Measurements from ENCODE around the gene DUS2.
"Not testable (repeated sequence)": the region's sequence is repeated elsewhere in the genome, so short reads cannot be mapped to it uniquely, and the experiment has no call there.

The DUS2 gene

DNA sequence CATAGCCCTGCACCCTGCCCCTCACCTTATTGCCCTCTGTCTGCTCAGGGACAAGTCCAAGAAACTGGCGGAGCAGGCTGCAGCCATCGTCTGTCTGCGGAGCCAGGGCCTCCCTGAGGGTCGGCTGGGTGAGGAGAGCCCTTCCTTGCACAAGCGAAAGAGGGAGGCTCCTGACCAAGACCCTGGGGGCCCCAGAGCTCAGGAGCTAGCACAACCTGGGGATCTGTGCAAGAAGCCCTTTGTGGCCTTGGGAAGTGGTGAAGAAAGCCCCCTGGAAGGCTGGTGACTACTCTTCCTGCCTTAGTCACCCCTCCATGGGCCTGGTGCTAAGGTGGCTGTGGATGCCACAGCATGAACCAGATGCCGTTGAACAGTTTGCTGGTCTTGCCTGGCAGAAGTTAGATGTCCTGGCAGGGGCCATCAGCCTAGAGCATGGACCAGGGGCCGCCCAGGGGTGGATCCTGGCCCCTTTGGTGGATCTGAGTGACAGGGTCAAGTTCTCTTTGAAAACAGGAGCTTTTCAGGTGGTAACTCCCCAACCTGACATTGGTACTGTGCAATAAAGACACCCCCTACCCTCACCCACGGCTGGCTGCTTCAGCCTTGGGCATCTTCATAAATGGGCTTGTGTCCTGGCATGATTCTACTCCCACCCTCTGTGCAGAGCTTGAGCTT, 55.8 kb downstream of the DUS2 start:
- DNase-seq = no peak

DNA sequence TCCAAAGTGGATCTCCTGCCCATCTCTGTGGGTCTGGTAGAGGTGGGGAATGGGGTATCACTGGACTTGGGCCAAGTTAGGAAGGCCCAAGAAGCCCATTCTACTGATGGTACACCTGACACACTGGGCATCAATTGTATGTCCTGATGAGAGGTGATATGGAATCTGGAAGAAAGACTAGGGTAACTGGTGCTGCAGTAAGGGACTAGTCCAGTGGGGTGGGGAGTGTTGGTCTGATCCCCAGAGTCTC, 56.2 kb downstream of the DUS2 start:
- no peak for DNase-seq

GRCh38 chr16:68079626-68080344, 56.7 kb downstream of the DUS2 start:
- no peak for DNase-seq

GRCh38 chr16:68081861-68082628, 59.0 kb downstream of the DUS2 start:
- no peak for DNase-seq

GRCh38 chr16:68082629-68083238, 59.6 kb downstream of the DUS2 start:
- no peak for DNase-seq

DNA sequence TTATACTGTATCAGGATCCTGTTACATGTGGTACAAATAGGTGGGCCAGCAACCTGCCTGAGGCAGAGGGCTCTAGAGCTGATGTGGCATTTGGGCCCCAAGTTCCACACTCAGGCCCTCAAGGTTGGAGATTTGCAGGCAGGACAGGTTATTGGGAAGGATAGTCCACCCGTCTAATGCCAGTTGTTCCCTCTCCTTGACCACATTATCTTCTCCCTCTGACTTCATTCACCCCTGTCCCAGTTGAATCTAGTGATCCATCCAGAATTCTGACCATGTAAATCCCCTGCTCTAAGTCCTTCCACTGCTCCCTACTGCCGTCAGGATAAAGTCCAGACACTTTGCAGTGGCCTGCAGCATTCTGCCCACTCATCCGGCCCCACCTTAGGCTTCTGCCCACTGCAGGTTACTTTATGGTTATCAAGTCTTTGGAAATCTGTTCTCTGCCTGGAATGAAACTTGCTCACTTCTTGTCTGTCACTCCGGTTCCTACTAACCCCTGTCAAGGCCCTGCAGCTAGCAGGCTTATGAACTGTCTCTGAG, 60.2 kb downstream of the DUS2 start:
- no peak for DNase-seq

DNA sequence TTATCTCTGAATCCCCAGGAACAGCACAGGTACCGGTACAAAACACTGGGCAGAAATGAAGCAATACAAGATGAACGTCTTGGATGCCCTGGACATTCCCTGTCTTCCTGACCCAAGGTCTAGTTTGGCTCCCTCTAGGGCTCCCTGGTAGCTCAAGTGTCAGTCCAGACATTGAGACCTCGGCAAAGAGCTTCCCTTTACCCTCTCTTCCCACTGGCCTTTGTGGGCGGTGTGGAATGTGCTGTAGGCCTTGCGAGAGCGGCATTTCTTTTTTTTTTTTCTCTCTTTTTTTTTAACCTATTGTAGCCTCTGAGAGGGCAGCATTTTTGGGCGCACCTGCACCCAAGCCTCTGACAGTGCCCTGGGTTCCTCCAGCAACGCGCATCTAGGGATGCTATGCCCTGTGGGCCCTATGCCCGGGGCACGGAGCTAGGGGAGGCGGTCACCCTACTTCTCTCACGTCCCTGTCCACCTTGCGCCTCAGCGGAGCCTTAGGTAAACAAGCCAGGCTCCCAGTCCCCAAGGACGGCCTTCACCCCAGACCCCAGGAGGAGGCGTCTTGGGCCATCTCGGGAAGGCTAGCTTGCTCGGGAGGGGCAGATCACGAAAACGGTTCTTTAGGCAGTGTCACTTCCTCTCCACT, 60.9 kb downstream of the DUS2 start:
- no peak for DNase-seq

DNA sequence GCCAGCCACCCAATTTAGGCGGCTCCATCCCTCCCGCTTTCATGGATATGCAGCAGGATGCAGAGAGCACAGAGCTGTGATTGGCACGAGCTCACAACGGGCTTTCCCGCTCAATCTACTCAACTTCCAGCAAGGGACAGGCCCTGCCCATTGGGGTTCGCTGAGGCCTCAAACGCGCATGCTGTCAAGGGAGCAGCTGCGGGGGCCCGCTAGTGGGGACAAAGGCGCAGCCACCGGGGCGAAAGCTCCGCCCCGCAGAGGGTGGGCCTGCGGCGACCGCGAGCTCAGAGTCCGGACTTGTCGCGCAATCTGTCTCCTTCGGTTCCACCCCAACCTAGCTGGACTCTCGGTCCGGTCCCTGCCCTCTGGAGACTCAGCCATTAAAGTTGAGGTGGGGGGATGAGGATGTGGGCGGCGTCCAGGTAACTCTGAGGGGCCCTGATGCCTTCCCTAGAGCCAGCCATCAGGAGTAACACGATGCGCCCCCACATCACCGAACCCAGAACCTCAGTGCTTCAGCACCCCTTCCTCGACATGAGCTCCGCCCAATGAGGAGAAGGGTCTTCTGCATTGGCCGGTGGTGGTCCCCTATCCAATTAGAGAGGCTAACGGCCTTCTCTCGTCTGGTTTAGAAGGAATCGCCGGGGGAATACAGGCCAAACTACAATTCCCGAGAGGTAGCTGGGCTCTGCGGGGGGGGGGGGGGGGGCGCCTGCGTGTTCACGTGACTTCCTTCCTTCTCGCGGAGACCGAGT, 61.6 kb downstream of the DUS2 start:
- DNase-seq = peak; percentile 76

GRCh38 chr16:68085259-68086071, 62.4 kb downstream of the DUS2 start, which contains the start of gene NFATC3:
TSS of gene NFATC3 (plus strand) at chr16:68085370. CDS start at chr16:68085682, 312 bp downstream.
- DNase-seq = peak; percentile 87

- no peak for DNase-seq
These were observed 63.3 kb downstream of the DUS2 start for GRCh38 chr16:68086336-68086841.

DNA sequence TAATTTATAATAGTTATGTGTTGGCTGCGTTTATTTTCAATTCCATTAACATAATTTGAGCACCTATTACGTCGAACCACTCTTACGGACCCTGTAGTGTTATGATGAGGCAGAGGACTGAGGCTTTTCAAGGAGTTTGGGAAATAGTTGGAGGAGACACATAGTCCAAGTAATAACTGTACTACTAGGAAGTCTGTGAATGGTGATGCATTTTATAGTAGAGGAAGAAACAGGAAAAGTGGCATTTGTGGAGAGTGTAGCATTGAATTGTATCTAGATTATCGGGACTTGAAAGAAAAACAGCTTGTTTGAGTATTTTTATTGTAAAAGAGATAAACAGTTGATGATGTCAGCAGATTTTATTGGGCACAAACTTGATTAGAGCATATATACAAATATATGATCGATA, 63.8 kb downstream of the DUS2 start:
- no peak for DNase-seq

DNA sequence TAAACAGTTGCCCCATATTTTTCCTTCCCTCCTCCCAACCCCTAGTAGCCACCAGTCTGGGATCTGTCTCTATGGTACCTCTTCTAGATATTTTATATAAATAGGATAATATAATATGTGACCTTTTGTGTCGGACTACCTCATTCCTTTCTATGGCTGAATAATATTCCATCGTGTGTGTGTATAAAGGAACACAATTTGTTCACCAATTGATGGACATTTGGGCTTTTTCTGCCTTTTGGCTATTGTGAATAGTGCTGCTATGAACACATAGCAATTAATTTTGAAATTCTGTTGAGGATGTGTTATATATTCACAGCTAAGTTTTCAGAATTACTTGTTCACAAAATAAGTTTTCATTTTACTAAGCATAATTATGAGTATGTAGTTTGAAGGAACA, 64.6 kb downstream of the DUS2 start:
- DNase-seq = no peak

- no peak for DNase-seq
These were observed 65.3 kb downstream of the DUS2 start for GRCh38 chr16:68088130-68088972.

DNA sequence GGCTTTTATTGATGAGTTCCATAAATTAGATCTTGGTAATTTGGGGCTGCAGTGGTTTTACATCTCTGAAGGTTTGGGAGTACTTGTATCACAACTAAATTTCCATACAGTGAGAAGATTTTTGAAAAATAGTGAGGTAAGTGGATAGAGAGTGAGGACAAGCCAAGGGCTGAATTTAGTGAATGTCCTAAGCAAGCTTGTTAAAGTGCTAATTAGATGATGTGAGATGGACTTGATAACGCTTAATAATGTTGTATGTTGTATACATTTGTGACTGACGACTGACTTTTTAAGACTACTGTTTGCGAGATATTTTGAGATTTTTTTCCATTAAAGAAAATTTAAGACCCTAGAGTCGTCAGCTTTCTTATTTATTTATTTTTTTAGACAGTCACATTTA, 66.0 kb downstream of the DUS2 start:
- no peak for DNase-seq

GRCh38 chr16:68090130-68090529, 67.0 kb downstream of the DUS2 start:
- DNase-seq = no peak

- no peak for DNase-seq
These were observed 67.4 kb downstream of the DUS2 start for GRCh38 chr16:68090533-68090932.

- peak; percentile 58 for DNase-seq
These were observed 68.5 kb downstream of the DUS2 start for GRCh38 chr16:68091380-68092261.

DNA sequence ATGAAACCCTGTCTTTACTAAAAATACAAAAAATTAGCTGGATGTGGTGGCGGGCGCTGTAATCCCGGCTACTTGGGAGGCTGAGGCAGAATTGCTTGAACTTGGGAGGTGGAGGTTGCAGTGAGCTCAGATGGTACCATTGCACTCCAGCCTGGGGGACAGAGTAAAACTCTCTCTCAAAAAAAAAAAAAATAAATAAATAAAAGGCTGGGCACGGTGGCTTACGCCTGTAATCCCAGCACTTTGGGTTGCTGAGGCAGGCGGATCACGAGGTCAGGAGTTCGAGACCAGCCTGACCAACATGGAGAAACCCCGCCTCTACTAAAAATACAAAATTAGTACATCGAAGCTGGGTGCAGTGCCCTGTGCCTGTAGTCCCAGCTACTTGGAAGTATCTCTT, 69.2 kb downstream of the DUS2 start:
- not testable (repeated sequence) for DNase-seq
